HG03135 (cell line): ENCODE measurements around the gene PGM5.

Experiments
- ATAC-seq: cut with Tn5 transposase; IDR thresholded peaks from one replicate; pipeline ENCODE4 v1.9.1; 2021; ENCODE audit warnings: mild to moderate bottlenecking, moderate library complexity; ENCODE audit not compliant: unreplicated experiment

PGM5 gene

DNA sequence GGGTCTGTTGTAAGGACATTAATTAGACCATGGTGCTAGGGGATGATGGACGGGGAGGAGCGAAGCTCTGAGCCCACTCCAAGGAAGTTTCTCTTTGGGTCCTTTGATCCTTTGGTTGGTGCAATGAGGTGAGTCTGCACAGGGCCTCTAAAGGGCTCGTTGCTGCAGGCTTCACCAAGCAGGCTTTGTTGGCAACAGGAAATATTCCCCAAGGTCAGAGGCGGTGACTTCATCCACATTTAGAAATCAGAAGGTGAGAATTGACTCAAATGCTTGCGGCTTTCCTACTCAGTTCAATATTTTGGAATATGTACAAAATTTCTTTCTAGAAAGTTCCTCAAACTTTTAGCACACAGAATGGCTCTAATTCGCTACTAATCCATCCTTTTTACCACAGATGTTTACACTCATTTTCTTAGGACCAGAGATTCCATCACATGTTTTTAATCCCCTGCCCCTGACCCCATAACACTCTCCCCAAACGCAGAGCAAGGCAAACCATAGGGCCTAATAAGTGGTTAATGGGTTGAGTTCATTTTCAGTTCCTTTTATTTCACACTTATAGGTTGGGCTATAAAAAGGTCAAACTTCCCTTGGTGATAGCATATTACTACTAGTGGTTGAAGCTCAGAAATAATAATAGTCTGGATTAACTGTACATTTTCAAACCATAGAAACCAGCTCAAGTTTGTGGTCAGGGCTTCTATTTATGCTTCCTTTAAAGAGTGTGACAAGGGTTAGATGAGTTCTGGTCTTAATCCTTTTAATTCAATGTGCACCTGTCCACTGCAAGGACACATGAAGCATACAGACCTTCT lies 221.6 kb downstream of the PGM5 start:
- ATAC-seq = peak; percentile 60
